ENCODE results near the gene RYR3.

DNA sequence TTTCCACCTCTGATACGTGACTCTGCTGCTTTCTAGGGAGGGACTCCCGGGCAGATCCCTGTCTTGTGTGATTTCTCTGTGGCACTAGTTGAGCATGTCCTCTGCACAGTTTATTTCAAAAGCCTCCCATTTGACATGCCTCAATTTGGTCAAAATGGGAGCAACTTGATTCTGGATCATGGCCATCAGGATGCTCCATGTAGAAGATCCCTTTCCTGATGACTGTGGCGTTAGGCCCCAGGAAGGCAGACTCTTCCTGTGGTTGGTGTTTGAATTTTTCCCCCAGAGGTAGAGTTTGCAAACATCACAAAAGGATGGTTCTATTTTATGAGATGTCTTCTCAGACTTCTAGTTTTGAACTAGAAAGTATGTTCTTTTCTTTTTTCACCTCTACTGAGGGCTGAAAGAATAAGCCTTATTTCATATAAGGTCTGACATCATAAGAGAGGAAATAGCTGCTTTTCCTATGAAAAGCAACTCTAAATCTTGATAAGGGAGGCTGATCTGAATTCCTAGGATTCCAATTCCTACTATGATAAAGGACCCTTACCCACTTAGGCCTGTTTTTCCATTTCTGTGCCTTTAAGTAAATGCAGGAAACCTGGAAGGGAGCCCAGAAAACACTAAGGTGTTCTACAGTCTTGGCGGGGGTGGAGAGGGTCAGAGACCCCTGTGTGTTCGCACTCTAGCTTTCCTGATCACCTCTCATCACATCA lies 413.7 kb downstream of the RYR3 start:
- TF ChIP-seq, protein P1, sequence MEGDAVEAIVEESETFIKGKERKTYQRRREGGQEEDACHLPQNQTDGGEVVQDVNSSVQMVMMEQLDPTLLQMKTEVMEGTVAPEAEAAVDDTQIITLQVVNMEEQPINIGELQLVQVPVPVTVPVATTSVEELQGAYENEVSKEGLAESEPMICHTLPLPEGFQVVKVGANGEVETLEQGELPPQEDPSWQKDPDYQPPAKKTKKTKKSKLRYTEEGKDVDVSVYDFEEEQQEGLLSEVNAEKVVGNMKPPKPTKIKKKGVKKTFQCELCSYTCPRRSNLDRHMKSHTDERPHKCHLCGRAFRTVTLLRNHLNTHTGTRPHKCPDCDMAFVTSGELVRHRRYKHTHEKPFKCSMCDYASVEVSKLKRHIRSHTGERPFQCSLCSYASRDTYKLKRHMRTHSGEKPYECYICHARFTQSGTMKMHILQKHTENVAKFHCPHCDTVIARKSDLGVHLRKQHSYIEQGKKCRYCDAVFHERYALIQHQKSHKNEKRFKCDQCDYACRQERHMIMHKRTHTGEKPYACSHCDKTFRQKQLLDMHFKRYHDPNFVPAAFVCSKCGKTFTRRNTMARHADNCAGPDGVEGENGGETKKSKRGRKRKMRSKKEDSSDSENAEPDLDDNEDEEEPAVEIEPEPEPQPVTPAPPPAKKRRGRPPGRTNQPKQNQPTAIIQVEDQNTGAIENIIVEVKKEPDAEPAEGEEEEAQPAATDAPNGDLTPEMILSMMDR (optimal IDR thresholded peaks at IDR 0.05 in 1 of 3, IDR thresholded peaks at IDR 0.05 in 1 of 3, conservative IDR thresholded peaks at IDR 0.05 in 1 of 3; ENCODE audit: extremely low read depth in 1 of 3, insufficient read depth in 2 of 3, low read length in 3 of 3), result no peak
- no peak for TF ChIP-seq EZH2 (IDR thresholded peaks at IDR 0.05; ENCODE audit: low read length)
